Liver (tissue), 9 donors: ENCODE results near the gene CLTC. TPM values are rescaled to one million over a fixed set of nuclear protein-coding genes. Genes with fewer than 3 reads are reported as not detected.
"Not testable (repeated sequence)": the region's sequence is repeated elsewhere in the genome, so short reads cannot be mapped to it uniquely, and the experiment has no call there.

Source experiments
- DNase-seq: peaks from one replicate; pipeline ENCODE4 v3.0.0-alpha.2; 2017; ENCODE audit warnings: low spot score
- H3K27ac ChIP-seq, 2 donors: one replicate each; pipeline ENCODE4 v1.7.0; 2013; ENCODE audit warnings: inconsistent platforms in 2 of 2, low read length in 2 of 2, control low read depth in 1 of 2, low read depth in 1 of 2, mild to moderate bottlenecking in 1 of 2
- H3K27me3 ChIP-seq, 4 donors: one replicate each; pipeline versions ENCODE4 v1.6.1 to v1.7.0; 2013; ENCODE audit warnings: low read length in 3 of 4, inconsistent platforms in 1 of 4, mild to moderate bottlenecking in 1 of 4, moderate library complexity in 1 of 4; ENCODE audit not compliant: control insufficient read depth in 4 of 4, insufficient read depth in 4 of 4
- H3K36me3 ChIP-seq, 4 donors: one replicate each; pipeline versions ENCODE4 v1.6.1 to v1.7.0; 2013; ENCODE audit warnings: low read length in 3 of 4, mild to moderate bottlenecking in 3 of 4, low read depth in 1 of 4, moderate library complexity in 1 of 4; ENCODE audit not compliant: control insufficient read depth in 4 of 4, insufficient read depth in 3 of 4
- H3K4me1 ChIP-seq, 4 donors: one replicate each; pipeline versions ENCODE4 v1.6.1 to v1.7.0; 2013; ENCODE audit warnings: low read length in 3 of 4, mild to moderate bottlenecking in 3 of 4, moderate library complexity in 1 of 4; ENCODE audit not compliant: control insufficient read depth in 4 of 4, insufficient read depth in 4 of 4
- H3K4me3 ChIP-seq, 3 donors: one replicate each; pipeline versions ENCODE4 v1.6.1 to v1.7.0; 2013; ENCODE audit warnings: low read length in 3 of 3, control low read depth in 1 of 3, low read depth in 1 of 3, mild to moderate bottlenecking in 1 of 3
- H3K9ac ChIP-seq, 2 donors: one replicate each; pipeline ENCODE4 v1.7.0; 2013; ENCODE audit warnings: low read length in 2 of 2, mild to moderate bottlenecking in 2 of 2, moderate library complexity in 2 of 2, control low read depth in 1 of 2, low read depth in 1 of 2
- H3K9me3 ChIP-seq, 4 donors: one replicate each; pipeline versions ENCODE4 v1.6.1 to v1.7.0; 2013; ENCODE audit warnings: low read length in 3 of 4; ENCODE audit not compliant: control insufficient read depth in 4 of 4
- EGR1 ChIP-seq, 2 donors: IDR thresholded peaks; 2 replicates each; pipeline ENCODE4 v1.6.1; 2016 to 2018; ENCODE audit warnings: antibody characterized with exemption in 2 of 2, low read depth in 2 of 2
- FOXA1 ChIP-seq: IDR thresholded peaks from 2 replicates; pipeline ENCODE4 v1.6.1; 2016; ENCODE audit warnings: antibody characterized with exemption
- FOXA2 ChIP-seq: IDR thresholded peaks from 2 replicates; pipeline ENCODE4 v1.6.1; 2016; ENCODE audit warnings: antibody characterized with exemption
- GABPA ChIP-seq, 2 donors: IDR thresholded peaks in 1 of 2; conservative IDR thresholded peaks in 1 of 2; 2 replicates each; pipeline ENCODE4 v1.6.1; 2016; ENCODE audit warnings: antibody characterized with exemption in 2 of 2, mild to moderate bottlenecking in 1 of 2, moderate library complexity in 1 of 2
- HNF4A ChIP-seq, 2 donors: conservative IDR thresholded peaks; 2 replicates each; pipeline ENCODE4 v1.6.1; 2016; ENCODE audit warnings: antibody characterized with exemption in 2 of 2, mild to moderate bottlenecking in 2 of 2
- HNF4G ChIP-seq: IDR thresholded peaks from 2 replicates; pipeline ENCODE4 v1.6.1; 2016; ENCODE audit warnings: antibody characterized with exemption
- JUND ChIP-seq, 2 donors: IDR thresholded peaks; 2 replicates each; pipeline ENCODE4 v1.6.1; 2016; ENCODE audit warnings: antibody characterized with exemption in 2 of 2
- NR2F2 ChIP-seq: IDR thresholded peaks from 2 replicates; pipeline ENCODE4 v1.6.1; 2016; ENCODE audit warnings: antibody characterized with exemption
- RAD21 ChIP-seq, 2 donors: IDR thresholded peaks; 2 replicates each; pipeline ENCODE4 v1.6.1; 2016; ENCODE audit warnings: antibody characterized with exemption in 2 of 2, mild to moderate bottlenecking in 2 of 2
- RXRA ChIP-seq, 2 donors: IDR thresholded peaks; 2 replicates each; pipeline ENCODE4 v1.6.1; 2017 to 2018; ENCODE audit warnings: antibody characterized with exemption in 2 of 2, mild to moderate bottlenecking in 1 of 2
- SP1 ChIP-seq: IDR thresholded peaks from 2 replicates; pipeline ENCODE4 v1.6.1; 2018; ENCODE audit warnings: antibody characterized with exemption, mild to moderate bottlenecking
- TAF1 ChIP-seq: conservative IDR thresholded peaks from 2 replicates; pipeline ENCODE4 v1.6.1; 2016; ENCODE audit warnings: antibody characterized with exemption, mild to moderate bottlenecking
- YY1 ChIP-seq: IDR thresholded peaks from 2 replicates; pipeline ENCODE4 v1.6.1; 2016; ENCODE audit warnings: antibody characterized with exemption, mild to moderate bottlenecking
- WGBS: extraction: QIAGEN DNeasy Blood & Tissue Kit; methylation state at CpG from one replicate; pipeline ENCODE4 v1.1.7; 2013; 5-methylcytosine and 5-hydroxymethylcytosine counted together
- polyA plus RNA-seq, 2 donors: library from polyadenylated mRNA; stranded (reverse) in 1 of 2; unstranded in 1 of 2; fragments of 200-250 nt in 1 of 2; fragments of >200 nt in 1 of 2; fragmentation: Nextera tagmentation in 1 of 2; extraction: Ambion mirVana in 1 of 2; gene quantifications; one replicate each; pipeline versions ENCODE4 v1.2.1 to v1.2.3, GENCODE V29; 2013 to 2015
- total RNA-seq, 2 donors: library from RNA; depleted of rRNA; stranded (reverse); fragments of >200 nt; gene quantifications; one replicate each; pipeline ENCODE4 v1.2.3, GENCODE V29; 2014
- TF ChIP-seq, protein P1 (sequence below): IDR thresholded peaks from 2 replicates; pipeline ENCODE4 v1.6.1; 2016; ENCODE audit warnings: antibody characterized with exemption, mild to moderate bottlenecking
- TF ChIP-seq, protein P2 (sequence below): IDR thresholded peaks from 2 replicates; pipeline ENCODE4 v1.6.1; 2016; ENCODE audit warnings: antibody characterized with exemption
- TF ChIP-seq, protein P3 (sequence below): fragments of 150-350 bp; IDR thresholded peaks from 2 replicates; pipeline ENCODE4 v1.5.1; 2017; ENCODE audit warnings: improper control_type of control experiment, low read depth, low read length; ENCODE audit not compliant: missing input control
- TF ChIP-seq, protein P4 (sequence below): IDR thresholded peaks from 2 replicates; pipeline ENCODE4 v1.6.1; 2016; ENCODE audit warnings: antibody characterized with exemption
- TF ChIP-seq, protein P5 (sequence below): IDR thresholded peaks from 2 replicates; pipeline ENCODE4 v1.6.1; 2016; ENCODE audit warnings: antibody characterized with exemption
- donor health status: healthy.
- donor health status: healthy.
- donor health status: healthy.
- donor health status: healthy.
- donor health status: healthy.

Gene CLTC
- total and polyA plus RNA-seq, 4 donors: 59.9 to 282 (median 172) TPM

DNA sequence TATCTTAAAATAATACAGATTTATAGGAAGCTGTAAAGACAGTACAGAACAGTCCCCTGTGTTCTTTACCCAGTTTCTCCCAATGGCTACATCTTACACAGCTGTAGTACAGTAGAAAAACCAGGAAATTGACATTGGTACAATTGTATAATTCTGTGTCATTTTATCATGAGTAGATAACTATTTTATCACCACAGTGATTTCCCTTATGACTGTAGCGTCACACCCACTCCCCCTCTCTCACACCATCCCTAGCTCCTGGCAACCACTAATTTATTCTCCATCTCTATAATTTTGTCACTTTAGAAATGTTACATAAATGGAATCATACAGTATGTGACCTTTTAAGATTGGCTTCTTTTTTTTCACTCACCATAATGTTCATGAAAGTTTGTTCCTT, 30.9 kb downstream of the CLTC start (continued):
- TF ChIP-seq YY1 (no peak), JUND (IDR thresholded peaks at IDR 0.05) (no peak), GABPA (IDR thresholded peaks at IDR 0.05 in 1 of 2, conservative IDR thresholded peaks at IDR 0.05 in 1 of 2) (no peak), SP1 (no peak), EGR1 (IDR thresholded peaks at IDR 0.05; ENCODE audit: low read depth in 2 of 2) (no peak), RXRA (IDR thresholded peaks at IDR 0.05) (no peak)

DNA sequence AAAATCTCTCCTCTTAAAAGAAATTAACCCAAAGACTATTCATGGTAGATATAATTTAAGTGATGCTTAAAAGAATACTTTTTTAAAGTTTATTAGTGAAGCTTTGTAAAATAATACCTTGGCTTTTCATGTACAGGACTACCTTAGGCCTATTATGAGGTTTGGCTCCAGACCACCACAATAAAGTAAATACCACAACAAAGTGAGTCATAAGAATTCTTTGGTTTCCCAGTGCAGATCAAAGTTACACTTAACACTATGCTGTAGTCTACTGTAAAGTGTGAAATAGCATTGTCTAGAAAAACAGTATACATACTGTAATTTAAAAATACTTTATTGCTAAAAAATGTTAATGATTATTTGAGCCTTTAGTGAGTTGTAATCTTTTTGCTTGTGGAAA, 31.7 kb downstream of the CLTC start:
- TF ChIP-seq GABPA (IDR thresholded peaks at IDR 0.05 in 1 of 2, conservative IDR thresholded peaks at IDR 0.05 in 1 of 2) (no peak), FOXA1 (no peak), SP1 (no peak), TAF1 (no peak), RXRA (IDR thresholded peaks at IDR 0.05) (no peak), HNF4A (conservative IDR thresholded peaks at IDR 0.05) (no peak), NR2F2 (no peak), FOXA2 (no peak), EGR1 (IDR thresholded peaks at IDR 0.05; ENCODE audit: low read depth in 2 of 2) (no peak), RAD21 (IDR thresholded peaks at IDR 0.05) (no peak)
- TF ChIP-seq, protein P1, sequence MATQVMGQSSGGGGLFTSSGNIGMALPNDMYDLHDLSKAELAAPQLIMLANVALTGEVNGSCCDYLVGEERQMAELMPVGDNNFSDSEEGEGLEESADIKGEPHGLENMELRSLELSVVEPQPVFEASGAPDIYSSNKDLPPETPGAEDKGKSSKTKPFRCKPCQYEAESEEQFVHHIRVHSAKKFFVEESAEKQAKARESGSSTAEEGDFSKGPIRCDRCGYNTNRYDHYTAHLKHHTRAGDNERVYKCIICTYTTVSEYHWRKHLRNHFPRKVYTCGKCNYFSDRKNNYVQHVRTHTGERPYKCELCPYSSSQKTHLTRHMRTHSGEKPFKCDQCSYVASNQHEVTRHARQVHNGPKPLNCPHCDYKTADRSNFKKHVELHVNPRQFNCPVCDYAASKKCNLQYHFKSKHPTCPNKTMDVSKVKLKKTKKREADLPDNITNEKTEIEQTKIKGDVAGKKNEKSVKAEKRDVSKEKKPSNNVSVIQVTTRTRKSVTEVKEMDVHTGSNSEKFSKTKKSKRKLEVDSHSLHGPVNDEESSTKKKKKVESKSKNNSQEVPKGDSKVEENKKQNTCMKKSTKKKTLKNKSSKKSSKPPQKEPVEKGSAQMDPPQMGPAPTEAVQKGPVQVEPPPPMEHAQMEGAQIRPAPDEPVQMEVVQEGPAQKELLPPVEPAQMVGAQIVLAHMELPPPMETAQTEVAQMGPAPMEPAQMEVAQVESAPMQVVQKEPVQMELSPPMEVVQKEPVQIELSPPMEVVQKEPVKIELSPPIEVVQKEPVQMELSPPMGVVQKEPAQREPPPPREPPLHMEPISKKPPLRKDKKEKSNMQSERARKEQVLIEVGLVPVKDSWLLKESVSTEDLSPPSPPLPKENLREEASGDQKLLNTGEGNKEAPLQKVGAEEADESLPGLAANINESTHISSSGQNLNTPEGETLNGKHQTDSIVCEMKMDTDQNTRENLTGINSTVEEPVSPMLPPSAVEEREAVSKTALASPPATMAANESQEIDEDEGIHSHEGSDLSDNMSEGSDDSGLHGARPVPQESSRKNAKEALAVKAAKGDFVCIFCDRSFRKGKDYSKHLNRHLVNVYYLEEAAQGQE: no peak
- H3K9me3 ChIP-seq: no peaks in the 10 kb centered on the region
- no peak overlapping the region for H3K27ac ChIP-seq
- no peak for DNase-seq
- H3K4me3 ChIP-seq: no peak overlapping the region
- H3K36me3 ChIP-seq: peaks cover 12 to 69% (median 60%) of the 10 kb centered on the region in 4 donors
- no peaks in the 10 kb centered on the region for H3K4me1 ChIP-seq
- no peak overlapping the region for H3K9ac ChIP-seq
- H3K27me3 ChIP-seq: no peaks in the 10 kb centered on the region

DNA sequence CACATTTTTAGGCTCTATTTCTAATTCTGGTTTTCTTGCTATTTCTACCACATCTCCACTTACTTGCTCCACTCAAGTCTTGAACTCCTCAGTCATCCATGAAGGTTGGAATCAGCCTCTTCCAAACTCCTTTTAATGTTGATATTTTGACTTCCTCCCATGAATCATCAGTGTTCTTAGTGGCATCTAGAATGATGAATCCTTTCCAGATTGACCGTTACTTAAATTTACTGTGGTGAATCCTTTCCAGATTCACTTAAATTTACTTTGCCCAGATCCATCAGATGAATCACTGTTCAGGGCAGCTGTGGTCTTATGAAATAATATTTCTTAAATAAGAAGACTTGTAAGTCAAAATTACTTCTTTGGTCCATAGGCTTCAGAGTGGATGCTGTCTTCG, 32.4 kb downstream of the CLTC start:
- H3K36me3 ChIP-seq: peaks cover 14 to 67% (median 60%) of the 10 kb centered on the region in 4 donors
- DNase-seq: no peak
- no peak overlapping the region for H3K27ac ChIP-seq
- no peaks in the 10 kb centered on the region for H3K4me1 ChIP-seq
- no peak overlapping the region for H3K9ac ChIP-seq
- TF ChIP-seq HNF4G (no peak), TAF1 (no peak), JUND (IDR thresholded peaks at IDR 0.05) (no peak), NR2F2 (no peak), RXRA (IDR thresholded peaks at IDR 0.05) (no peak), SP1 (no peak), HNF4A (conservative IDR thresholded peaks at IDR 0.05) (no peak), GABPA (IDR thresholded peaks at IDR 0.05 in 1 of 2, conservative IDR thresholded peaks at IDR 0.05 in 1 of 2) (no peak), FOXA2 (no peak), FOXA1 (no peak), YY1 (no peak), RAD21 (IDR thresholded peaks at IDR 0.05) (no peak), EGR1 (IDR thresholded peaks at IDR 0.05; ENCODE audit: low read depth in 2 of 2) (no peak)
- TF ChIP-seq, protein P2, sequence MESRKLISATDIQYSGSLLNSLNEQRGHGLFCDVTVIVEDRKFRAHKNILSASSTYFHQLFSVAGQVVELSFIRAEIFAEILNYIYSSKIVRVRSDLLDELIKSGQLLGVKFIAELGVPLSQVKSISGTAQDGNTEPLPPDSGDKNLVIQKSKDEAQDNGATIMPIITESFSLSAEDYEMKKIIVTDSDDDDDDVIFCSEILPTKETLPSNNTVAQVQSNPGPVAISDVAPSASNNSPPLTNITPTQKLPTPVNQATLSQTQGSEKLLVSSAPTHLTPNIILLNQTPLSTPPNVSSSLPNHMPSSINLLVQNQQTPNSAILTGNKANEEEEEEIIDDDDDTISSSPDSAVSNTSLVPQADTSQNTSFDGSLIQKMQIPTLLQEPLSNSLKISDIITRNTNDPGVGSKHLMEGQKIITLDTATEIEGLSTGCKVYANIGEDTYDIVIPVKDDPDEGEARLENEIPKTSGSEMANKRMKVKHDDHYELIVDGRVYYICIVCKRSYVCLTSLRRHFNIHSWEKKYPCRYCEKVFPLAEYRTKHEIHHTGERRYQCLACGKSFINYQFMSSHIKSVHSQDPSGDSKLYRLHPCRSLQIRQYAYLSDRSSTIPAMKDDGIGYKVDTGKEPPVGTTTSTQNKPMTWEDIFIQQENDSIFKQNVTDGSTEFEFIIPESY: no peak
- TF ChIP-seq, protein P3, sequence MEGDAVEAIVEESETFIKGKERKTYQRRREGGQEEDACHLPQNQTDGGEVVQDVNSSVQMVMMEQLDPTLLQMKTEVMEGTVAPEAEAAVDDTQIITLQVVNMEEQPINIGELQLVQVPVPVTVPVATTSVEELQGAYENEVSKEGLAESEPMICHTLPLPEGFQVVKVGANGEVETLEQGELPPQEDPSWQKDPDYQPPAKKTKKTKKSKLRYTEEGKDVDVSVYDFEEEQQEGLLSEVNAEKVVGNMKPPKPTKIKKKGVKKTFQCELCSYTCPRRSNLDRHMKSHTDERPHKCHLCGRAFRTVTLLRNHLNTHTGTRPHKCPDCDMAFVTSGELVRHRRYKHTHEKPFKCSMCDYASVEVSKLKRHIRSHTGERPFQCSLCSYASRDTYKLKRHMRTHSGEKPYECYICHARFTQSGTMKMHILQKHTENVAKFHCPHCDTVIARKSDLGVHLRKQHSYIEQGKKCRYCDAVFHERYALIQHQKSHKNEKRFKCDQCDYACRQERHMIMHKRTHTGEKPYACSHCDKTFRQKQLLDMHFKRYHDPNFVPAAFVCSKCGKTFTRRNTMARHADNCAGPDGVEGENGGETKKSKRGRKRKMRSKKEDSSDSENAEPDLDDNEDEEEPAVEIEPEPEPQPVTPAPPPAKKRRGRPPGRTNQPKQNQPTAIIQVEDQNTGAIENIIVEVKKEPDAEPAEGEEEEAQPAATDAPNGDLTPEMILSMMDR: no peak
- TF ChIP-seq, protein P4, sequence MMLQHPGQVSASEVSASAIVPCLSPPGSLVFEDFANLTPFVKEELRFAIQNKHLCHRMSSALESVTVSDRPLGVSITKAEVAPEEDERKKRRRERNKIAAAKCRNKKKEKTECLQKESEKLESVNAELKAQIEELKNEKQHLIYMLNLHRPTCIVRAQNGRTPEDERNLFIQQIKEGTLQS: no peak
- TF ChIP-seq, protein P5, sequence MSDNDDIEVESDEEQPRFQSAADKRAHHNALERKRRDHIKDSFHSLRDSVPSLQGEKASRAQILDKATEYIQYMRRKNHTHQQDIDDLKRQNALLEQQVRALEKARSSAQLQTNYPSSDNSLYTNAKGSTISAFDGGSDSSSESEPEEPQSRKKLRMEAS: no peak
- no peaks in the 10 kb centered on the region for H3K27me3 ChIP-seq
- no peak overlapping the region for H3K4me3 ChIP-seq
- H3K9me3 ChIP-seq: no peaks in the 10 kb centered on the region
- WGBS: 94% methylated on average over 2 of the region's 2 CpGs

DNA sequence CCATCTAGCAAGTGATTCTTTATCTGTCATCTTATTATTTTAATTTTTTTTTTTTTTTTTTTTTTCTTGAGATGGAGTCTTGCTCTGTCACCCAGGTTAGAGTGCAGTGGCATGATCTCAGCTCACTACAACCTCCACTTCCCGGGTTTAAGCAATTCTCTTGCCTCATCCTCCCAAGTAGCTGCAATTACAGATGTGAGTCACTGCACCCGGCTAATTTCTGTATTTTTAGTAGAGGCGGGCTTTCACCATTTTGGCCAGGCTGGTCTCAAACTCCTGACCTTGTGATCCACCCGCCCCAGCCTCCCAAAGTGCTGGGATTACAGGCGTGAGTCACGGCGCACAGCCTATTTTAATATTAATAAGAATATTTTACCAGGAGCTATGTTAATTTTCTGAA, 36.9 kb downstream of the CLTC start:
- not testable (repeated sequence) for H3K9ac ChIP-seq, H3K4me1 ChIP-seq, H3K27ac ChIP-seq, H3K9me3 ChIP-seq, H3K4me3 ChIP-seq, DNase-seq, H3K27me3 ChIP-seq
- peaks cover 16 to 68% (median 64%) of the 10 kb centered on the region in 4 donors for H3K36me3 ChIP-seq
- 92% methylated on average over 7 of the region's 7 CpGs for WGBS
